Measurements from ENCODE around the gene KIF9. TPM values are rescaled to one million over a fixed set of nuclear protein-coding genes. Genes with fewer than 3 reads are reported as not detected.

Gene KIF9
- total and polyA plus RNA-seq, 2 of the 8 experiments (the other 6 are each of a cell fraction or from before 2014, with no cell fraction given), result 5.0 to 8.0 TPM

DNA sequence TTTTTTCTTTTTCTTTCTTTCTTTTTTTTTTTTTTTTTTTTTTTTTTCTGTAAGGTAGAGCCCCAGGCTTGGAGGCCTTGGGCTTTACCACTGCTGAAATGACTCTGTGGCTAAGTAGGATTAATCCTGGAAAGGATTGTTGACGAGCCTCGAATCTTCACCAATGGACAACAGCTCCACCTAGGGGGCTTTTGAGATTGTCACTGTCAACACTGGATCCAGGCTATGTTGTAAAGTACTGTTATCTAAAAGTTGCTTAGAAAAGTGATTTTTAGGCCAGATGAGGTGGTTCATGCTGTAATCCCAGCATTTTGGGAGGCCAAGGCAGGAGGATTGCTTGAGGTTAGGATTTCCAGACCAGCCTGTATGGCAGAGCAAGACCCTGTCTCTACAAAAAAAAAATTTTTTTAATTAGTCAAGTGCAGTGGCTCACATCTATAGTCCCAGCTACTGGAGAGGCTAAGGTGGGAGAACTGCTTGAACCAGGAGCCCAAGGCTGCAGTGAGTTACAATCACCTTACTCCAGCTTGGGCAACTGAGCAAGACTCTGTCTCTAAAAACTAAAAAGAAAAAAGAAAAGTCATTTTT is 41.8 kb upstream of the KIF9 start (continued):
- TF ChIP-seq, protein P1, sequence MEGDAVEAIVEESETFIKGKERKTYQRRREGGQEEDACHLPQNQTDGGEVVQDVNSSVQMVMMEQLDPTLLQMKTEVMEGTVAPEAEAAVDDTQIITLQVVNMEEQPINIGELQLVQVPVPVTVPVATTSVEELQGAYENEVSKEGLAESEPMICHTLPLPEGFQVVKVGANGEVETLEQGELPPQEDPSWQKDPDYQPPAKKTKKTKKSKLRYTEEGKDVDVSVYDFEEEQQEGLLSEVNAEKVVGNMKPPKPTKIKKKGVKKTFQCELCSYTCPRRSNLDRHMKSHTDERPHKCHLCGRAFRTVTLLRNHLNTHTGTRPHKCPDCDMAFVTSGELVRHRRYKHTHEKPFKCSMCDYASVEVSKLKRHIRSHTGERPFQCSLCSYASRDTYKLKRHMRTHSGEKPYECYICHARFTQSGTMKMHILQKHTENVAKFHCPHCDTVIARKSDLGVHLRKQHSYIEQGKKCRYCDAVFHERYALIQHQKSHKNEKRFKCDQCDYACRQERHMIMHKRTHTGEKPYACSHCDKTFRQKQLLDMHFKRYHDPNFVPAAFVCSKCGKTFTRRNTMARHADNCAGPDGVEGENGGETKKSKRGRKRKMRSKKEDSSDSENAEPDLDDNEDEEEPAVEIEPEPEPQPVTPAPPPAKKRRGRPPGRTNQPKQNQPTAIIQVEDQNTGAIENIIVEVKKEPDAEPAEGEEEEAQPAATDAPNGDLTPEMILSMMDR (IDR thresholded peaks at IDR 0.05; ENCODE audit: control extremely low read depth in 1 of 3, insufficient read depth in 1 of 3, low read depth in 1 of 3, low read length in 3 of 3), result peak; percentile 26 to 78 (median 73)
- TF ChIP-seq TAF7 (optimal IDR thresholded peaks at IDR 0.05; ENCODE audit: borderline replicate concordance, low read depth, low read length), result no peak
- TF ChIP-seq JUND (IDR thresholded peaks at IDR 0.05; ENCODE audit: low read length), result peak; percentile 8; the same call in 1 of the 2 replicates
- no peak for TF ChIP-seq NANOG (IDR thresholded peaks at IDR 0.05; ENCODE audit: insufficient read depth, low read depth, low read length, poor library complexity, severe bottlenecking)
